Epithelial cell of esophagus (primary cell): ENCODE data around the gene CELF4.

Source experiments
- DNase-seq: peaks from one replicate; pipeline ENCODE4 v3.0.0; 2010; ENCODE audit warnings: low read depth
- H3K4me3 ChIP-seq: 2 replicates; pipeline ENCODE4 v1.5.1; 2011; ENCODE audit warnings: mild to moderate bottlenecking, low read length, control low read depth
- CTCF ChIP-seq: IDR thresholded peaks from 2 replicates; pipeline ENCODE4 v1.5.1; 2011; ENCODE audit warnings: low read depth, mild to moderate bottlenecking, low read length, control low read depth, inconsistent platforms; ENCODE audit not compliant: insufficient read depth; ENCODE audit errors: missing control alignments

Gene CELF4

GRCh38 chr18:37584952-37585695, 19.5 kb upstream of the CELF4 start:
- TF ChIP-seq CTCF = no peak
- no peak for DNase-seq
- H3K4me3 ChIP-seq = no peak overlapping the region

GRCh38 chr18:37584217-37584616, 18.6 kb upstream of the CELF4 start:
- H3K4me3 ChIP-seq = no peak overlapping the region
- no peak for TF ChIP-seq CTCF
- DNase-seq = no peak

GRCh38 chr18:37582261-37582660, 16.7 kb upstream of the CELF4 start:
- no peak for TF ChIP-seq CTCF
- H3K4me3 ChIP-seq = no peak overlapping the region
- no peak for DNase-seq

- no peak overlapping the region for H3K4me3 ChIP-seq
- peak; percentile 42 for DNase-seq
- peak; percentile 49 for TF ChIP-seq CTCF
Measured at GRCh38 chr18:37578886-37579513, 13.4 kb upstream of the CELF4 start.

GRCh38 chr18:37578182-37578678, 12.6 kb upstream of the CELF4 start:
- H3K4me3 ChIP-seq = no peak overlapping the region
- TF ChIP-seq CTCF = no peak
- no peak for DNase-seq

GRCh38 chr18:37577051-37577611, 11.5 kb upstream of the CELF4 start:
- H3K4me3 ChIP-seq = no peak overlapping the region
- TF ChIP-seq CTCF = no peak
- no peak for DNase-seq
